Endometrial microvascular endothelial cells (primary cell): ENCODE measurements around the gene MEN1. TPM values are rescaled to one million over a fixed set of nuclear protein-coding genes. Genes with fewer than 3 reads are reported as not detected.

ENCODE experiments used
- in situ Hi-C: cut with HindIII; loops from 2 replicates; pipeline ENCODE4 v1.10.0; 2017; ENCODE audit warnings: low sequenced_read_pairs, low pct_unique_long_range_greater_than_20kb; ENCODE audit errors: inconsistent ontology term
- total RNA-seq: library from RNA; depleted of rRNA; stranded (reverse); fragments of >200 nt; gene quantifications from one replicate; pipeline ENCODE4 v1.2.3, GENCODE V29; 2015; ENCODE audit errors: inconsistent ontology term

MEN1 gene
- total RNA-seq, 1 donor from 2014 or later = 34.0 TPM

DNA sequence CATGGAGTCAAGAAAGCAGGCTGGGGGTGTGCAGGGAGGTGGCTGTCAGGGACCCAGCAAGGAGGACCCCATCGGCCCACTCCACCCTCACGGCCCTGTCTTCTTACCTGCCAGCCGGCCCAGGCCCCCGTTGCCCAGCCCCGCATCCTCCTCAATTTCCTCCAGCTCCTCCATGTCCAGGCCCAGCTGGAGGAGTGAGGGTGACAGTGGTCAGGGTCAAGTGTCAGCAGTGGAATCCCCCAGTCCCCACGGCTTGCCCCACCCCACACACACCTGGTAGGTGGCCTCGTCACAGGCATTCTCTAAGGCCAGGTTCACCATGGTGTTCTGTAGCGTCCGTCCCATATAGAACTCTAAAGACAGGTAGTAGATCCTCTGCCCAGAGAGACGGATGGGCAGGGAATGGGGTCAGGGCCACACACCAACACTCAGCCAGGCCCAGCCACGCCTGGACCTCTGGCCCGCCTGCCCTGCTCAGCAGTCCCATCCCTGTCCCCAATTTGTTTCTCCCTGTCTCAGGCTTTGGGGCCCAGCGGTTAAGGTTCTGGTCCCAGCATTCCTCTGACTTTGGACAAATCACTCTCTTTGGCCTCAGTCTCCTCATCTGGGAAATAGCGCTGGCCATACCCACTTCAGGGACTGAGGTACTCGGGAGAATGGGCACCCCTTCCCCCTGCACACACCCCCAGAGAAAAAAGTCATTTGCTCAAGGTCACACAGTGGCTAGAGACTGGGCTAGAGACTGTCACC lies 51.8 kb downstream of the MEN1 start:
- in situ Hi-C loops = no loop called here

- in situ Hi-C loops = no loop called here
Measured at GRCh38 chr11:64757549-64758329, 52.6 kb downstream of the MEN1 start.

GRCh38 chr11:64755681-64756361 lies 54.5 kb downstream of the MEN1 start:
- in situ Hi-C loops = no loop called here

DNA sequence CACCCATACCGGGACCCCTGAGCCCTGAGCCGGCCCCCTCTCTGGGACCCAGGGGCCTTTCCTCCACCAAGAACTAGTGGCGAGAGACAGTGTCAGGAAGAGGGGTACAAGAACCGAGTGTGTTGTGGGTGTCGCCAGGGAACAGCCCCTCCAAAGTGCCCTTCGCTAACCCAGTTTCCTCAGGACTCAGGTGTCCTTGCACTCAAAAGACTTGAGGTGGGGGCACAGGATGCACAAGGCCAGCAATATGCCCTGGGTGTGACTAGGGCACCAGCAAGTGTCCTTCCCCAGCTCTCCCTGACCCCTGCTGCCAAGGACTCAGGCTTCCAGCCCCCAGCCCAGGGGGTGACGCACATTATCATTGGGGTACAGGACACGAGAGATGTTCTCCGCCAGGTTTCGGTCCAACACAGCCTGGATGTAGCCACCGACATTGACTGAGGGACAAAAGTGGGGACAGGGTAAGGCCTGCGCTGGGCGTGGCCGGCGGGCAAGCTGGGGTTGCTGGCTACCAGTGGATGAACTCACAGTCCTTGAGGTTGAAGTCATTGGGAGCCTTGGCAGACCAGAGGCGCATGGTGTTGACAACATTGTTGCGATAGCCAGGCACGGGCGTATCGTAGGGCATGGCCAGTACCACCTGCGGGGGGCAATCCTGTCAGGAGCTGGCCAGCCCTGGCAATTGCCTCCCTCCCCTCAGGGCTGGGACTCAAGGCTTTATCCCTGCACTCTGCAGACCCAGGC lies 55.3 kb downstream of the MEN1 start:
- in situ Hi-C loops = no loop called here

DNA sequence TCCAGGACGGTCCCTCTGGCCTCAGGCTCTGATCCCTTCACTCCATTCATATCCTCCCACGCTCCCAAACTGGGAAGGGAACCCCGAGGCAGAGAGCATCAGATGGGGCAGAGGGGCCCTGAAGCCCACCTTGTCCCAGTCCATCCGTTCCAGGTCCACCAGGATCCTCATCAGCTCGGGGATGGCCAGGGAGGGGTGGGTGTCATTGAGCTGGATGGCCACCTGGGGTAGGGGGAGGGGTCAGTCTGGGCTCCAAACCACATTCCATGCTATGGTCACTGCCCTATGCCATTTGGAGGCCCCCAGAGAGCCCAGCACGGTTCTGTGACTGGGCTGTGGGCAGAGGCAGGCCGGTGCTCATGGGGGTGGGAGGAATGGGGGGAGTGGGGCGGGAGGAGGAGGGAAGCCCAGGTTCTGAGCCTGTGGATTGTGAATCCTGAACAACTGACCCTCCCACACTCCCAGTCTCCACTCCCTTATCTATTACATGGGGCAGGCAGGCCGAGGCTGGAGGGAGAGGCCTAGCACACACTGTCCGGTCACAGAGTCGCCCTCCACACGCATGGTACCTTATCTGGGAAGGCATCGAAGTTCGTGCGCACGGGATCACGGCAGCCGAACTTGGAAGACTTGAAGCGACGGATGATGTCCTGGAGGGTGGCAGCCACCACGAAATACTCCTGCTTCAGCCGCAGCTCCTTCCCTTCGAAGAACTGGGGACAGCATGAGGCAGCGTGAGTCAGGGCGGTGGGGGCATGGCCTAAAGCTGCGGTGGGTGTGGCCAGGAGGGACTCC lies 56.0 kb downstream of the MEN1 start:
- in situ Hi-C loops = no loop called here

Other genes starting within 250 kb of the MEN1 start
- gene SLC22A12, start 219.3 kb downstream of the MEN1 start, total RNA-seq = not detected
- not detected for gene NRXN2, start 87.4 kb downstream of the MEN1 start, total RNA-seq
- 1.3 TPM for gene RASGRP2, start 66.4 kb downstream of the MEN1 start, total RNA-seq
- not detected for gene PYGM, start 50.6 kb downstream of the MEN1 start, total RNA-seq
- gene SF1, start 32.0 kb downstream of the MEN1 start, total RNA-seq = 167 TPM
- 42.8 TPM for gene MAP4K2, start 7.3 kb downstream of the MEN1 start, total RNA-seq
- gene CDC42BPG, start 34.1 kb upstream of the MEN1 start, total RNA-seq = 0.19 TPM
- gene EHD1, start 68.1 kb upstream of the MEN1 start, total RNA-seq = 202 TPM
- 26.2 TPM for gene ATG2A, start 106.7 kb upstream of the MEN1 start, total RNA-seq
- gene PPP2R5B, start 114.1 kb upstream of the MEN1 start, total RNA-seq = 26.5 TPM
- gene GPHA2, start 125.3 kb upstream of the MEN1 start, total RNA-seq = not detected
- not detected for gene MAJIN, start 161.6 kb upstream of the MEN1 start, total RNA-seq
- gene BATF2, start 186.4 kb upstream of the MEN1 start, total RNA-seq = 2.8 TPM
- 92.0 TPM for gene ARL2, start 203.6 kb upstream of the MEN1 start, total RNA-seq
- 17.7 TPM for gene SNX15, start 216.9 kb upstream of the MEN1 start, total RNA-seq
- gene SAC3D1, start 230.7 kb upstream of the MEN1 start, total RNA-seq = 17.8 TPM
- 13.3 TPM for gene NAALADL1, start 248.0 kb upstream of the MEN1 start, total RNA-seq